8988T (cell line): Measurements from ENCODE around the gene PWWP2B.
A peak's percentile ranks its signal among the peaks of the same experiment; 100 is the strongest.

Experiments
- DNase-seq: peaks from one replicate; pipeline ENCODE4 v3.0.0; 2011

PWWP2B gene

DNA sequence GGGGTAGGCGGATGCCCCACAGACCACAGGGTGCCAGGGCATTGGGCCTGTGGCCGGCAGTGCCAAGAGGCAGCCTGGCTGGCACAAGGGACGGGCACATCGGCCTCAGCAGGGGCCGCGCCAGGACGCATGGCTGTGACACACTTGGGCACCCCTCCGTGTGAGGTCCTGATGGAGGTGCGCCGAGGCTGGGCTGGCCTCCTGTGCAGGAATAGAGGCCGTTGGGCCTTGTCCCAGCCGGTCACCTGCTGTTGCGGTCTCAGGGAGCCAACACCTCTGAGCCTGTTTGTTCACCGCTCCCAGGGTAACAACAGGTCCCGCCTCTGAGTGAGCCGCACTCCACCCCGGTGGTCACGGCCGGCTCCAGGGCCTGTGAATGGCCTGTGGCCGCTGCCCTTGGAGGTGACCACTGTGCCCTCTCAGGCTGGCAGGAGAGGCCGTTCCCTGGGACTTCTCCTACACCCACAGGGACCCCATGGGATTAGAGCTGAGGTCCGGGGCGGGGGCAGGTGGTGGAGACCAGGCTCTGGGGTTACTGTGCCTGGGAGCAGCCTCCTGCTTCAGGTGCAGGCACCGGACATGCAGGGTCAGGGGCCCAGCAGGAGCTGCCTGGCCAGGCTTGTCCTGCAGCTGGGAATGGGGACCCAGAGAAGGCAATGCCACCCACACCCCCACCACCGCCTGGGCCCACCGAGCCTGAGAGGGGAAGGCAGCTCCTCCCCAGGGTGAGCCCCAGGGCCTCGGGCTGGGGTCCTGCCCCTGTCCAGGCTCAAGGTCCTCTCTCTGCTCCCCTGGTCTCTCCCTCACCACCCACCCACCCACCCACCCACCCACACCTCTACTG, 12.0 kb downstream of the PWWP2B start:
- DNase-seq = no peak

- no peak for DNase-seq
These were observed 12.6 kb downstream of the PWWP2B start for GRCh38 chr10:132409667-132410028.

- no peak for DNase-seq
These were observed 13.2 kb downstream of the PWWP2B start for GRCh38 chr10:132410056-132410778.

DNA sequence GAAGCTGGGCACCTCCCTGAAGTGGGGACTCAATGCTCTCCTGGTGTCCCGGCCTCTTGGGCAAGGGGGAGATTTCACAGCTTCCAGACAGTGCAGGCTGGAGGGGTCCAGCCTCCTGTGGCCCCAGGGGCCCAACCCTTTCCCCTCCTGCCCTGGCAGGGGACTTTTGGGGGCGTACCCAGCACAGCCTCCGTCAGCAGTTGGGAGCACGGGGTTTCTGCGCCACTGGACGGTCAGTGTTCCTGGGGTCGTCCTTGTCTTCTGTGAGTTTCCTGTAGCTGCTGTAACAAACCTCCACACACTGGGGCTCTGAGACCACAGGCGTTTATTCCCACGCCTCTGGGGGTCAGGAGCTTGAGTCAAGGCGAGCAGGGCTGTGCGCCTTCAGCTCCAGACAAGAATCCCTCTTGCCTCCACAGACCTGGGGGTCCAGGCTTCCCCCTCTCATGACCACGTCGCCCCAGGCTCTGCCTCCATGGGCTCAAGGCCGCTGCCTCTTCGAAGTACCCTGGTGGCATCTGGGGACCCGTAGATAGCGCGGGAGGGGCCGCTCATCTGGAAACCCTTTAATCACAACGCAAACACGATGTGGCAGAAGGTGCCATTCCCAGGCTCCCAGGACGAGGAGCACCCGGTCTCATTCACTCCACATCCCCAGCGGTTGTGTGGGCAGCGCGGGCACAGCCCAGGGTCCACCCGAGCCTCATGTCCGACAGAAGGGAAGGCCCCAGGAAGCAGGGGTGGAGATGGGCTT, 14.0 kb downstream of the PWWP2B start:
- no peak for DNase-seq

DNA sequence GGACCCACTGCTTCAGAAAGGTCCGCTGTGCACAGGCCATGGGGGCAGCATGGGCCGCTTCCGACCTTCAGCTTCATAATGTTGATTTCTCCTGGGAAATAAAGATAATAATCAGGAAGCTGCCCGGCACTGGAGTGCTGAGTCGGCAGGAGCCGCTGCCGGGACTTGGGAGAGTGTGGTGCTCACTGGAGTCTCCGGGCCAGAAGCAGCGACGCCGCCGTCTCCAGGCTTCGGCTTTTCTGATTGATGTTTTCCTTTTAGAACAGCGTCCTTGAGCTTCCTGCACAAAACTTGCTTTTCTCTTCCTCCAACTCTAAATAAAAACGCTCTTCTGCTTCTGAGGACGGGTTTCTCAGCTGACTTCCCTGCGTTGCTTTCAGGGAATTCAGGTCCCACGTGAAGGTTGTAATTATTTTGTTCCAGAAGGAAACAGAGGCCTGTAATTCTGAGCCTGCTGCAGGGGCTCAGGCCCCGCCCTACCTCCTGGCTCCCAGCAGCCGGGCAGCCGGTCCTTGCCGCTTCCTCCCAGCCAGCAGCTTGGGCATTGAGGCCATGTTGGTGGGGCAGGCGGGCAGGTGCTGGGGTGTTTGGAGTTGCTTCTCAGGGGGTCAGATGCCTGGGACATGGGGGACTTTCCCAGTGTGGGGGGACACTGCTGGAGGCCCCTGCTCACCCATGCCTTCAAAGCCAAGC, 14.7 kb downstream of the PWWP2B start:
- no peak for DNase-seq

DNA sequence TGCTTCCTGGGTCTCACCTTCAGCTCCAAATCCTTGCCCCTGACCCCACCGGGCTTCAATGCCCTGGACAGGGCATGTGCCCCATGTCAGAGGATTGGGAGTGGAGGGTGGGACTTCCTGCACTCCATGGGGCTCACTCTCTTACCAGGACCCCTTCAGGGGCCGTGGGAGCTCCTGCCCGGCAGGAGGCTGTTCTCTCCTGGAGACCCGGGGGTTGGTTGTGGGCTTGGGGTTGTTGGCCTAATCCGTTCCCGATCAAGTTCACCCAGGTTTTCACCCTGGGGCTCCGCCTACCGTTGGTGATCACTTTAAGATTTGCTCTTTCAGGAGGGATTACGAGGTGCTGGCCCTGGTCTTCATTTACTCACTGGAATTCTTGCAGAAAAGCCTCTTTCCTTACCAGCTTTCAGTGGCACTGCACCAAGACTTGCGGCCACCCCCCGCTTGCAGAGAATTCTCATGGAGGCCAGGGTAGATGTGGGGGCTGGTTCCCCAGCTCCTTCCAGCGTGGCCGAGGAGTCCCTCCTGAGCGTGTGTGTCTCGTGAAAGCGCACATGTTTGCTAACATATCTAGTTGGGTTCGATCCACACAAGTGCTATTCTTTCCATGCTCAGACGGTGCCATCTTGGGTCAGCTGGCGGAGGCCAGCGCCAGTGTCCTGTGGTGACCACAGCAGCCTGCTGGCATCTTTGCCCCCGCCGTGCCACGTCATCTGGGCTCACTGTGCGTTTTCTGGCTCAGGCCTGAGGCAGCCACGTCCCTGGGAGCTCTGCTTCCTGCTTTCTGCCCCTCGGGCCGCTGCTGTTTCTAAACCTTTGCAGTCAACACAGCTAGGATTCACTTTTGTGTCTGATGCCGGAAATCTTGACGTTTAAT, 15.6 kb downstream of the PWWP2B start:
- DNase-seq = no peak

- DNase-seq = no peak
These were observed 16.5 kb downstream of the PWWP2B start for GRCh38 chr10:132413226-132414205.

DNA sequence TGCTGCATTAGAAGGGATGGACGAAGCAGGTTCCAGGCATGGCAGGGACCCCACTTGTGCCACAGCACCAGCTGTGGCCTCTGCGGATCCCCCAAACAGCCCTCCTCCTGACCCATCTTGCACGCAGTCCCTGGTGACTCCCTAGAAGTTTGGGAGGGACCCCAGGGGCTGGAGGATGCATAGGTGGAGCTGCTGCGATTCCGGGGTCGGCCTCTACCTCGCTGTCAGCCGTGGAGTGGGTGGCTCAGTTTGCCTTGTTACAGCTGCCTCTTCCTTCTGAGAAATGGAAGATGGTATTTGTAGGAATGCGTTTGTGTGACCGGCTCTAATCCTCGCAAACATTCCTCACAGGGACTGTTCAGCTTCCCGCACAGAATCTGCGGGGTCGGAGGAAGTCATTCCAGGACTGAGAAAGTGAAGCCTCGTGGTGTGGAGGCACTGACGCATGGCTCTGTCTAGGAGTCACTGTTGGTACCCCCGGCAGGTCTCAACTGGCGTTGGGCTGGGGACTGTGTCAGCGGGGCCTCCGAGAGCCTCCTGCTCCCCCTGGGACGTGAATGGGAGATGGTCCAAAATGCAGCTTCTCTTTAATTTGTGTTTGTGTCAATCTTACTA, 17.5 kb downstream of the PWWP2B start:
- peak; percentile 31 for DNase-seq

- DNase-seq = no peak
These were observed 18.3 kb downstream of the PWWP2B start for GRCh38 chr10:132415255-132415654.

- no peak for DNase-seq
These were observed 19.0 kb downstream of the PWWP2B start for GRCh38 chr10:132415956-132416355.

DNA sequence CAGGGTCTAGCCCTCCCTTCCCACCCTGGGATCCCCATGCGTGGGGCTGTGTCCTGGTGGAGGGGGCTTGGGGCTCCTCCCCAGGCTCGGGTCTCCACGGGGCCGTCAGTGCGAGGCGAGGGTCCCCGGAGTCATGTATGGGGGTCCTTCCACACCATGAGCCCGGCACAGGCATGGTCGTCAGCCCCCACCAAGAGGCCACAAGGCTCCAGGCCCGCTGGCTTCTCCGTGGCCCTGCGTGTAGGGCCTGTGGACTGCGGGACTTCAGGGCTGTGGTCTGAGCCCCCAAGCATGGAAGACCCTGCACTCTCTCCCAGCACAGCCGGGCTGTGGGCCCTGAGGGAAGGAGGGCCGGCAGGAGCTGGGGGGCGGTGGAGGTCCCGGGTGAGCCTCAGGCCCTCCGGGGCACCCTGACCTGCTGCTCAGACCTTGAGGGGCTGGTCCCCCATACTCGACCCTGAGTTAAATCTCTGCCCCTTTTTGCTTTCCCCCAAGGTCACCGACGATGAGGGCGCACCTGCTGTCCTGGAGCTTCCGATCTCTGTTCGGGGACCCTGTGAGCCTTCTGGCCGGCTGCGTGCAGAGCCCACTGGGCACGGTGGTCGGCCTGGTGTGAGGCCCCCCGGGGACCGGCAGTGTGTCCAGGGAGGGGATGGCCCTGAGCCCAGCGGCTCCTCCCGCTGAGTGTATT, 19.7 kb downstream of the PWWP2B start:
- no peak for DNase-seq

DNA sequence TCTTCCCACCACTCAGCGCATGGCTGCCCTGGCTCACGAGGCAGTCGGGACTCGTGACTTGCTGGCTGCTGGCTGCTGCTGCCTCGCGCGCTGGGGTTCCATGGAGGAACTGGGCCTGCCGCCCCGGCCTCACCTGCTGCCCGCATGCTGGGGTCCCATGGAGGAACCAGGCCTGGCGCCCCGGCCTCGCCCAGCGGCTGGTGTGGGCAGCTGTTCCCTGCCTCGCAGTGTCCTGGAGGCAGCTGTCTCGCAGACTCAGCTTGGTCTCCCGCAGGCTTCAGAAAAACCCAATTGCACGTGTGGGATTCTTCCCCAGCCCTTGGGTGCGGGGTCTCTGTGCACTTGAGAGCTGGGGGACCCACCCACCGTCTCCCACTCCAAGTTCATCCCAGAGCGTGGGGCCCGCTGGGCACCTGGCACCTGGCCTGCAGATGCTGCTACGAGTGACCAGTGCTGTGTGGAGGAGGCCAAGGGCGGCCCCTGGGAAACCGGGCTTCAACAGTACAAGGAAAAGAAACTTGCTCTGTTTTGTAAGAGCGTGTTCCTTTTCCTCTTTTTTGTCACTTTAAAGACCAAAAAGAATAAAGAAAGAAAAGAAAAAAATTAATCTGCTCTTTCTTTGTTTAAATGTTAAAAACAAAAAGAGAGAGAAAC, 20.4 kb downstream of the PWWP2B start:
- no peak for DNase-seq

GRCh38 chr10:132417957-132418441, 21.0 kb downstream of the PWWP2B start:
- DNase-seq = peak; percentile 35

DNA sequence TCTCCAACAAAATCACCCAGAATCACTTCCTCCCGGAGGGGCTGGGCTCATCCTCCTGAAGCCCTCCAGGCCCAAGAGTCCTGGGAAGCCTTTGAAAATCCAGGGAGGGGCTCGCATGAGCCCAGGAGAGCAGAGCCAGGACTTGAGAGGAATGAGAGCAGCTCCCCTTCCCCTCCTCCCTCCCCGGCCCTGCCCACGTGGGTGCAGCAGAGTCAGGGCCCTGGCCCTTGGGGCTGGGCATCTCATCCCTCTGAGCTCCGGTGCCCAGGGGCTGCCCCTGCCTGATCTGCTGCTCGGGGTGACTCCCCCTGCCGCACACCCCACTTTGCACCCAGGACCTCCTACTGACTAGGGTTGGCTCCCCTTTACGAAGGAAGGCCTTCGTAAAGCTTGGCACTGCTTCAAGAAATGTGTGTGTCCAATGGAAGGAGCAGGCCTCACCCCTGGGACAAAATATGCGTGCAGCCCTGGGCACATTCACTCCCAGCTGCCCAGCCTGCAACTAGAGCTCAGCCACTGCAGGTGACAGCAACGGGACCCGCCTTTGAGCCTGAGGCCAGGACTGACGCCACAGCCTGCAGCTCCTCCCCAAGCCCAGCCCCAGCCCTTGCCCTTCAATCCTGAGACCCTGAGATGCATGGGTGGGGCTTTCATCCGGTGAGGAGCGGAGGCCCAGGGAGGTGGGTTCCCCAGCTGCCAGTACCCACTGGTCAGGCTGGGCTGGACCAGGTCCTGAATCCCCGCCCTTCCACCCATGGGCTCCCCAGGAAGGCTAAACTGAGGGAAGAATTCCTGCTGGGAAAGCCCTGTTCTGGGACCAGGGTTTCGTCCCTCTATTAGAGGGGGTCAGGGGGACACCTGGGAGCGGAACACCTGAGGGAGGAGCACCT, 21.8 kb downstream of the PWWP2B start:
- DNase-seq = peak; percentile 80

GRCh38 chr10:132419538-132420468, 22.8 kb downstream of the PWWP2B start:
- DNase-seq = peak; percentile 48

DNA sequence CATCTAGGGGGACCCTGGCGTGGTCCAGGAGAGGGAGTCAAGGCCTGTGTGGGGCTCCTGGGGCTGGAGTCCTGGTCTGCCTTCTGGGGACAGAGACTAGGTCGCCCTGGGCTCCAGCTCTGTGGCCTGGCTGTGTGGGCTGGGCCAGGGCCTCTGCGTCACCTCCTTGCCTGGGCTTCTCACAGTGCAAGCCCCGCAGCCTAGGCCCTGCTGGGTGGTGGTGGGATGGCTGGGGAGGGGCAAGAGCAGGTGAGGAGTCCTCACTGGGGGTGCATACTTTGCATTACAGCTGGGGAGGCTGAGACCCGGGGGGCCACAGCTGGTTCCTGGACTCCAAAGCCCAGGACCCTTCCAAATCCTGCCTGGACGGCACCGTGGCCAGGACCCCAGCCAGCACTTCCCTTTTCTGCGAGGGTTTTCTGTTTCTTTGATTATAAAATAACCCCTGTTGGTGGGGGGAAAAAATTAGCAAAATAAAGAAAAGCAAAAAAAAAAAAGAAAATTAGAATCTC, 23.5 kb downstream of the PWWP2B start:
- DNase-seq = no peak
